ENCODE data around the gene AK9.
A peak's percentile ranks its signal among the peaks of the same experiment; 100 is the strongest.
"Not testable (repeated sequence)": the region's sequence is repeated elsewhere in the genome, so short reads cannot be mapped to it uniquely, and the experiment has no call there.

Gene AK9

DNA sequence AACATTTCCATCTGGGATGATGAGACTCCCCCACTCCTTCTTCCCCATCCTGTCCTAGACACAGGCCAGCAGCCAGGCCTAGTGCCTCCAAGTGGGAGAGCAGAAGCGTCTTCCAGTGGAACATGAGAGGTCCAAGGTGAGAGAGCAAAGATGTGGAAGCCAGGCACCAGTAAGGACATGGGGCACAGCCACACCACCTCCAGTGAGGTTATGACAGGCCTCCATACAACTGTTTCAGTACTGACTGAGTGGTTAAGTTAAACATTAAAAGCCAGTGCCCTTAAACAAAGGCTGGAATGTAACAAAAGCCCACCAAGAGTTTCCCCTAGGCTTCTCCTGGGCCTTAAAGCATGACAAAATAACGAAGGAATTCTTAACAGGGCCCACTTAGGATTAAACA lies 213.3 kb downstream of the AK9 start:
- no peak for DNase-seq

DNA sequence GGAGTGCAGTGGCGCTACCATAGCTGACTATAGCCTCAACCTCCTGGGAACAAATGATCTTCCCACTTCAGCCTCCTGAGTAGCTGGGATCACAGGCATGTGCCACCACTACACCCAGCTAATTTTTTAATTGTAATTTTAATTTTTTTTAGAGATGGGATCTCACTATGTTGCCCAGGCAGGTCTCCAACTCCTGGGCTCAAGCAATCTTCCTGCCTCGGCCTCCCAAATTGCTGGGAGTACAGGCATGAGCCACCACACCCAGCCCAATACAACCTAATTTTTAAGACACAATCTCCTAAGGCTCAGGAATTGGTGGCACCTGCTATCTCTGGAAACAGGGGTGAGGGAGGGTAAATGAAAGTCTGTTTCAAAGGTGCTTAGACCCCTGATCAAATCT lies 213.8 kb downstream of the AK9 start:
- no peak for DNase-seq

DNA sequence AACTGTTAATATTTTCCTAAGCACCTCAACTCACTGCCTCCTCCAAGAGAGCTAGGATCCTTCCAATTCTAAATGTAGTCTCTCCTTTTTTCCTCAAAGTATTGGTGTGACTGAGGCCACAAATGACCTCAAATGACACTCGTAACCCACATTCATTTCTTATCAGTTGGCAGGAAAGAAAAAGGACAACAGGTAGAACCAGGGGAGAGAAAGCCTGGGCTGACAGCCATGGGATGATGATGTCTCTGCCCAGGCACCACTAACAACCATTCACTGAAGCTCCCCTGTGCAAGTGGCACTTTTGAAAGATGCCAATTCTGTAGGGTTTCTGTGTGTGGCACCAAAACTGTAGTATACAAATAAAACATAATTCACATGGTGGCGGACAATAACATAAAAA lies 215.4 kb downstream of the AK9 start:
- no peak for DNase-seq

DNA sequence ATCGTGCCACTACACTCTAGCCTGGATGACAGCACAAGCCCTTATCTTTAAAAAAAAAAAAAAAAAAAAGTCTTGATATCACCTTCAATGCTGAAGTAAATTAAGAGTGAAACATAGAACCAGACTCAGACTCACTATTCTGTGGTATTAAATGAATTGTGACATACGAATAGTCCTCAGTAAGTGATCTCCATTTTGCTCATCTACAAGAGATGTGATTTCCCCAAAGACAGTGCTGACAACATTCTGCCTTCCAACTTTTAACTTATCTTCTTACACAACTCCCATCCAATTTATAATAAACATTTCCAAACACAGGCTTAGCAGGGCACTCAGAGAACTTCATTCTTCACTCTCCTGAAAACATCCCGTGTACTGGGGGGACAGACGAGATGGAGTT lies 216.0 kb downstream of the AK9 start:
- DNase-seq, result no peak

DNA sequence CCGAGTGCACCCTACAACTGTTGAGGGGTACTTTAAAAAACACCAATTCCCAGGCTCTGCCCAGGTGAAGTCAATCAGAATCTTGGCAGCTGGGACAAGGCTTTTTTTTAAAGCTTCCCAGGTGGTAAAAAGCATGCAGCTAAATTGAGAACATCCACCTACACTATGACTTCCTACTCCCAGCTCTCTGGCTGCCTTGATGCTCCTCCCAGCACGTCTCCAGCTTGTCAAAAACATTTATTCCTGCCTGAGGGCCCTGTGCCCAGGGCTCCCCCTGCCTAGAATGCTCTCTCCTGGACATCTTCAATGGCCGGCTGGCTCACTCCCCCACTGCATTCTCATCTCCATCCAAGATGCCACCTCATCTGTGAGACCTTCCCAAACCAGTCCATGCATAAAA lies 217.9 kb downstream of the AK9 start:
- no peak for DNase-seq

DNA sequence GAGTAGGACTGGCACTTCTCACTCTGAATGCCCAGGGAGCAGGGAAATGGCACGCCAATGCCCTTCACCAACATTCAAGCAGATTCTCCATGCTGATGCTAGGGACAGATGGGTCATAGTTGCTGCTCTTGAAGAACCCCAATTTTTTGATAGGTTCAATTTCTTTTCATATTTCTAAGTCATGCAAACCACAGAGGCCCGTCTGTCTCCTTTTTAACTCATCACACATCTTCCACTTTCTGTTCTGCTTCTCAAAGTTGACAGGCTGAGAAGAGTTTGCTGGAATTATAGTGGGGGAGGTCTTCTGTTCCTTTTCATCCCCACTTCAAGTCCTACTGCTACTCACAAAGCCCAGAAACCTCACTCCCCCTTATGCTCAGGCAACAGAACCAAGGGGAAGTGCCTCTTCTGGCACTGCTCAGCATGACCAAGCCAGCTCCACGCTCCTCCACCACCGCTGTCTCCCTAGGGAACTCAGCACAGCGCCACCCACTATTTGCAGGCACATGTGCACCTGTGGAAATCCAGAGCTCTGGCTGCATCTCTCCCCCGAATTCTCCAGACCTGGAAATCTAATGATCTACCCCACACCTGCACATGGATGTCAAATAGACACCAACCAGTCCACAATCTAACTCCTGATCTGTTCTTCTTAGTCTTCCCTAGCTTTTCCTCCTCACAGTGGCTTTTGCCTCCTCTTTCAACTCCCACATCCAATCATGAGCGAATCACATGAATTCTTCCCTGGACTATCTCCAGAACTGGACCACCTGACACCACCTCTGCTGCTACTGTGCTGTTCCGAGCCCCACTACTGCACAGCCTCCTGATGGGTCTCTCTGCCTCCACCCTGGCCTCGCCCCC lies 218.6 kb downstream of the AK9 start:
- no peak for DNase-seq

DNA sequence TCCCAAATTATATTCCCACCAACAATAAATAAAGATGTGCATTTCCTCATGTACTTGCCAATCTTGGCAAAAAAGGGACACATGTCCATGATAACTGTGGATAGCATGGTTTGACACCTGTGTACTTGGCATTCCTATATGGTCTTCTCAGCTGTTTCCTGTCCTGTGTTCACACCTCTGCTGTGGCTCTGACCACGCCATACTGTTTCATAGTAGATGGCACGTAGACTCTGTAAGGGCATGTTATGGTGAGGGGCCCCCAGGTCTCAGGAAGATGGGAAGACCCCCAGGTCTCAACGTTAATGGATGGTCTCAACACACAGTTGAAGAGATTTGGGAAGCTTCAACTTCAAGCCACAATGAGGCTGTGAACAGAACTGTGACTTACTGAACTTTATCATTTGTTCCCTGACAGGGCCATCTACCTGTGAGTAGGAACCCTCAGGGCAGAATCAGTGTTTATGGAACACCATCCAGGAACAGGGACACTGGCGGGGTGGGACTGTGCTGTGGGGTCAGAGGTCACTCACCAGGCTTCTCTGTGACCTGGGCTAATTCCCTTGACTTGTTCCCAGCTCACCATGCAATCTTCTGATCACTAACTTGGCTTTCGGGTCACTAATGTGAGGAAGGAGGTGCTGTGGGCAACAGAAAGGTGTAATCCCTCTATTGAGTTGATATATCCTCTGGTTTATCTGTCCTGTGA lies 219.7 kb downstream of the AK9 start:
- DNase-seq, result no peak

DNA sequence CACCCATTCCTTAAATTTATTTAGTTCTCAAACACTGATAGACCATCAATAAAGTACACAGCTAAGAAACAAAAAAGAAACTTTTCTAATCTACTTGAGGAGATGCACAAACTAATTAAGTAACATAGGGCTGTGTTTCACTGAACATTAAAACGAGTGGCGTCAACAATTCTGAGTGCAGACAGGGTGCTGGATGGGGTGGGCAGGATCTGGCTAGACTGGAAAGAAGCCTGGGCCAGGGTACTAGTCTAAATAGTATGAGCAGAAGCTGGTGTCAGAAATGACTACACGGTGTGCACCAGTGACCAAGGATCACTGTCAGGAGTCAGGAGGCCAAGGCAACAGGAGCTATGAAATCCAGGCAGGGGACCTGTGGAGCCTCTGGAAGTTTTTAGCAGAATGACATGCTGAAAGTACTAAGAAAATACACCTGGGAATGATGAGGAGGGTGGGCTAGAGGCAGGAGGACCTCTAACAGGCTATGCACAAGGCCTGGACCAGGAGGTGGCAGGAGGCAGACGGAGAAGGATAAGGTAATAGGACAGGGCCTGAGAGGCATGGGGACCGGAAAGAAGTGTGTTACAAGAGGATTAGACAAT lies 221.3 kb downstream of the AK9 start:
- DNase-seq, result no peak

DNA sequence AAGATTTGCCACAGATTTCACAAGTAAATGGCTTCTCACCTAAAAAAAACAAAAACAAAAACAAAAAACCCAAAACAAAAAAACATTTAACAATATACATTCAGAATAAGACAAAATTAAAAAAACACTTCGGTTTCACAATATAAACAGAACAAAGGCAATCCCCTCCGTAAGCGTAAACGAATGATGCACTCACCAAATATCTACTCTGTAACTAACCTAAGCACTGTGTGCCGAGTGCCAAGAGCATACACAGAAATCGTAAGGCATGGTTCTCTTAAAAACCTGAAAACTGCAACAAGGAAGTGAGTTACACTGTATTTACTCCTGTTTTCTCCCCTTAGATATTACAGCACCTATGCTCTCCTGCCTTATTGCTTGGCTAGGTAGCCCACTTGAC lies 223.3 kb downstream of the AK9 start:
- no peak for DNase-seq

DNA sequence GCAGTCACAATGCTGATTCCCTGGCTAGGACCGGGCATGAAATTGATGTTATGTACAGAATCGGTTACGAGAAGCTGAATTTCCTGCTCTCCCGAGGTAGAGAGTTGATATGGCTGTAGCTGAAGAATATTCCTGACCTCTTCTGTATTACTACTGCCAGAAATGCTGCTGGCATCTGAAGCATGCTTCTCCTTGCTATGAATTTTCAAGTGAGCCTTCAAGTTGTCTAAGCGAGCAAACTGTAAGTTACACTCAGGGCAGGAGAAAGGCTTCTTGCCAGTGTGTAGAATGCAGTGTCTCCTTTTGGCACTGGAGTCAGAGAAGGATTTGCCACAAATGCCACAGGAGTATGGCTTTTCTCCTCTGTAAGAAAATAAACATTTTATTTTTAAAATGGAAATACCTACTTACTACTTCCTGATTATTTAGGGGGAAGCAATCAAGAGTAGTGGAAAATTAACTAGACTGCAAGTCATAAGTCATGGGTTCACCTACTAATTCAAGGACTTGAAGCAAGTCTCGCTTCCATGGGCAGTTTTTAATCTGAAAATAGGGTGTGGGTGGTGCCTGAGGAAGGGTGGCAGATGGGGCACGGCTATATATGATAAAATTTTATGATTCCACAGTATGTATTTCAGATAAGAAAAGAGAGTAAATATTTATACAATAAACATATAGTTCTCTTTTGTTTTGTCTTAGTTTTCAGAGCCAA lies 224.6 kb downstream of the AK9 start:
- DNase-seq, result no peak

DNA sequence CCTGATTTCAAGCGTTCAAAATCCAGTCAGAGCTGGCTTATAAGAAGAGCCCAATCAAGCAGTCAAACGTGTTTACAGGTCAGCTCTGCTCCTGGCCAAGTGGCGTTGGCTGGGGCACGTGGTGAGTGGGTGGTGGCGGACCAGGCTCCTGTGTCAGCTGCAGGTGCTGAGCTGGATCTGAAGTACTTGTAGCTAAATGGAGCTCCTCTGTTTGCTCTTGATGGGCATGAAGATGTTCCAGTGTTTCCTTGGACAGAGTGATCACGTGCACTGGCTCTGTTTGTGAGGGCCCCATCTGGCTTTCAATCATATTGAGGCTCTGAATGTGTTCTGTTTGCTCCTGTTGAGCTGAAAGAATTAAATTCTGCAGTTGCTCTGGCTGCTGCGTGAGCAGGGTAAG lies 225.2 kb downstream of the AK9 start:
- DNase-seq, result no peak

DNA sequence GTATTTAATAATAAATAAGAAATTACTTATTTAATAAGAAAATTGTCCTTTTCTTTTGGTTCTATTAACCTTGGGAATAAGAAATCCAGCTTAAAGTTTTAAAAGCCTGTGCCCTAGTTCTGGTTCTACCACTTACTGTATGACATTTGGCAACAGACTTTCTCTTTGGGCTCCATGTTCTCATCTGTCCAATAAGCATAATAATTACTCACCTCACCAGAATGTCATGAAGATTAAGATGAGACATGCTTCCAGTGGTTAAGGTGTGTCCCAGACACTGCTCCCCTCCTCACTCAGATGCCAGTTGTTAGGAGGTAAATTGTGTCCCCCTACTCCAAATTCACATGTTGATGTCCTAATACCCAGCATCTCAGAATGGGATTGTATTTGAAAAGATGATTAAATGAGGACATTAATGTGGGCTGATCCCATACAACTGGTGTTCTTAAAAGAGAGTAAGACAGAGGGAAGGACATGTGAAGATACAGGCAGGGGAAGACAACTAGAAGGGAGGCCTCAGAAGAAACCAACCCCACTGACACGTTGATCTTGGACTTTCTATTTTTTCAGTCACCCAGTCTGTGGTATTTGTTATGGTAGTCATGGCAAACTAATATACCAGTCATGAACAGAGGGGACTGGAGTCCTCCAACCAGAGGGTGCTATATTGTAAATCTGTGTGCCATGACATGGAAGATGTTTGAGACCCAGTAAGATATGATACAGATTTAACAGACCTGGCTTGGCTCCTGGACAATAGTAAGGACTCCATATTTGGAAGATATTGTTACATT lies 229.1 kb downstream of the AK9 start:
- DNase-seq, result no peak

DNA sequence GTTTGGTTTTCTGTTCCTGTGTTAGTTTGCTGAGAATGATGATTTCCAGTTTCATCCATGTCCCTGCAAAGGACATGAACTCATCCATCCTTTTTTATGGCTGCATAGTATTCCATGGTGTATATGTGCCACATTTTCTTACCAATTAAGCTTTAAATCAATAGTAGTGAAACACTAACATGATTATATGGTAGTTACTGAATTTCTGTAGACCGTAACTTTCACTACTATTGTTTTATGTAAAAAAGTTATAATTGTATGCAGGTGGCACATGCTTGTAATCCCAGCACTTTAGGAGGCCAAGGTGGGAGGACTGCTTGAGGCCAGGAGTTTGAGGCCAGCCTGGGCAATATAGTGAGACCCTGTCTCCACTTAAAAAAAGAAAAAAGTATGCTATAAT lies 229.8 kb downstream of the AK9 start:
- not testable (repeated sequence) for DNase-seq

DNA sequence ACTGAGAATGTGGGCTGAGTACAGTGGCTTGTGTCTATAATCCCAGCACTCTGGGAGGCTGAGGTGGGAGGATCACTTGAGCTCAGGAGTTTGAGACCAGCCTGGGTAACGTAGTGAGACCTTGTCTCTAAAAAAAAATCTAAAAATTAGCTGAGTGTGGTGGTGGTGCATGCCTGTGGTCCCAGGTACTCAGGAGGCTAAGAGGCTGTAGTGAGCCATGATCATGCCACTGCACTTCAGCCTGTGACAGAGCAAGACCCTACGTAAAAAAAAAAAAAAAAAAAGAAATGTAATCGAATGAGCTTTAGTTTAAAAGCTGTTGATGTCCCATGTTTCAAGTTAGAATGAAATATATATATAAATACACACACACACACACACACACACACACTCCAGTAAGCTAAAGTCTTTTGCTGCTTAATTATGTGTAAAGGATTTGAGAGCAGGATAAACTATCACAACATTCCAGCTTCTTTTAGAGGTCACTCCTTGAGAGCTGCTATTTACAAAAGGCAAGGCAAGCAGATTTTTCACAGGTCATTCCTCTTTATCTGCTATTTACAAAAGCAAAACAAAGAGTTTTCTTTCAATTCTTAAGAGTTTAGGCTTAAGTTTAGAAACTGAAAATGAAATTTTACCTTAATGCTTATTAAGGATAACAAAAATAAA lies 230.7 kb downstream of the AK9 start:
- DNase-seq, result no peak

DNA sequence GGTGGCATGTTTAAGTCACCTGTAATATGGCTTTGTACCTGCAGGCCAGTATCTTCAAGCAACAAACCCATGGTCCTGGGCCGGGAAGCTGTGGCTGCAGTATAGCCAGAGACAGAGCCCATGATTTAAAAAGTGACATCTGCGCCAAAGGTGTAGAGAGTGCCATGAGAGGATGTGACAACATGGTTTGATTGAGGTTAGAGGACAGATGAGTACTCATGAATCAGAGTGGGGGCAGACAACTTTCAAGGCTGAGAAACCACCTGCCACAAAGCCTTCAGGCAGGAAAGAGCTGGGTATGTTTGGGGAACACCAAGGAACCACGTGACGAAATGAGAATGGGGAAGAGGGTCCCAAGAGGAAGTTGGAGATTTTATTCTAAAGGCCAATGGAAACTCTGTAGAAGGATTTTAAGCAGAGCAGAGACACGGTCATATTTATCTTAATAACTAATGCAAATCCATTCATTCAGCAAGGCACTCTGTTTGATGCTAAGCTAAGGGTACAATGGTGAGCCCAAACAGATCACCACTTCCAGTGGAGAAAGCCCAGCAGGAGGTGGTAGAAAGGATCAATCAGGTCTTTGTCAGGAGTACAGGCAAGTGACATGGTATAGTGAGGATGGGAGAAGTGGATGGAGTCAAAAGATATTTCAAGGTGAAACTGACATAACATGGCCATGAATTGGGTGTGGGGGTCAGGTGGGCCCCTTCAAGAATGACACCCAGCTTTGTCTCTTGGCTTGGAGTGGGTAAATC lies 232.0 kb downstream of the AK9 start:
- DNase-seq, result peak; percentile 54

DNA sequence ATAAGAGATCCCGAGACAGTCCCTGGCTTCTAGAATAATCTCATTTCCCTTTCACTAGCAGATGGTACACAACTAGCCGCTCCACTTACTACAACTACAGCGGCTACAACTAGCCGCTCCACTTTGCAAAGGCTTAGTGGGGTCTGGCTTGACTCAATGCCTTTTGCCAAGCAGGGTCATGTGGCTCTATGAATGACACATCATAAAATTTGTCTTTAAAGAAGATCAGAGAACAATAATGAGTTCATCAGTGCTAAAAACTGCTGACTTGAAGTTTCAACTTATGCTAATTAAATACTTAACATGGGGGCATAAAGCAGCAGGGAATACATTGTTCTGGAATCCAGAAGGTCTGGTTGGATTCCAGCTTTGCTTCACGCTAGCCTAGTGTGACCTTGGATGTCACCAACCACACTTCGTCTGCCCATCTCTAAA lies 233.4 kb downstream of the AK9 start:
- DNase-seq, result no peak

DNA sequence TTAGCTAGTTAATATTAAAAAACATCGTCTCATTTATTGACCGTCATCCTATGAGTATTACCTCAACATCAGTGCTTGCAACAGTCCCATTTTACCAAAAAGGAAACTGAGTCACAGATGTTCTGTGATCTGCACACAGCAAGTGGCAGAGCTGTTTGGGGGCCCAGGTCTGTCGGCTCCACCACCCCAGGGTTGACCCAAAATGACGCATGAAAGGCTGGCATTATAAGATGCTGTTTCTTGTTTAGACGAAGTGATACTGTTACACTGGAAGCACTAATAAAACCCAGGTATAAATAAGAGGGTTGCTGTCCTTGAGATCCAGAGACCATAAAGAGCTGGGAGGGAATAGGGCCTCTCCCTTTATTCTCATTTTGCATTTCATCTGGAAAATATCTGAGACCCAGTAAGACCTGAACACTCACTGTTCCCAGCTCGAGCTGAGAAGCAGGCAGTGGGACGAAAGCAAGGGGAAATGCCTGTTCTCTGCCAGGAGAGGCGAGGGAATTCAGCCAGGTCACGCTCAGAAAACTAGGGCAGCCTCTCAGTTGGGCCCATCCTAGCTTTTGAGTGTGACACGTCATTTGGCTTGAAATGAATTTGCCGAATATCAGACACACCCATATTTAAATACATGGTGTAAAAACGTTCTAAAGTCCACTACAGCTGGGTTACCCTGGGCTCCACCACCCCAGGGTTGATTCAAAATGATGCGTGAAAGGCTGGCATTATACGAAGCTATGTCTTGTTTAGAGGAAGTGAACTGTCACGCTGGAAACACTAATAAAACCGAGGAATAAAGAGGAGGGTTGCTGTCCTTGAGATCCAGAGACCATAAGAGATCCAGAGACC lies 234.1 kb downstream of the AK9 start:
- DNase-seq, result no peak

DNA sequence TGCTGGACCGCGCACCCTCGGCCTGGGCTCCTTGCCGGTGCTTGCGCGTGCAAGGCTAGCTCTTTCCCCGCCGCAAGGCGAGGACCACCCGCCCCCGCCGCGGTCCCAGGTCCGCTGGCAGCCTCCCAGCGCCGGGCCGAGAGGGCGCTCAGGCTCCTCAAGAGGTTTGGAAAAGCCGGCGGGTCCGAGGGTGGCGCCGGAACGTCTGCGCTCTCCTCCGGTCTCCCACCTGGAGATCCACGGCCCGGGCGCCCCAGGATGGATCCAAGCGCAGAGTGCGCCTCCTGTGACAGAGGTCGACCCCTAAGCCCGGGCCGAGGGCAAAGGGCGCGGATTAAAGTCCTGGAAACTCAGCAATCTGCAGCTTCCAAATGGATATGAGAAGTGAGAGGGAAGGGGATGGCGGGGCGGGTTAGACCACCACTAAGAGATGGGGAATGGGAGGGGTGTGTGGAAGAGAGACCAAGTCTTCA lies 234.9 kb downstream of the AK9 start:
- DNase-seq, result no peak

DNA sequence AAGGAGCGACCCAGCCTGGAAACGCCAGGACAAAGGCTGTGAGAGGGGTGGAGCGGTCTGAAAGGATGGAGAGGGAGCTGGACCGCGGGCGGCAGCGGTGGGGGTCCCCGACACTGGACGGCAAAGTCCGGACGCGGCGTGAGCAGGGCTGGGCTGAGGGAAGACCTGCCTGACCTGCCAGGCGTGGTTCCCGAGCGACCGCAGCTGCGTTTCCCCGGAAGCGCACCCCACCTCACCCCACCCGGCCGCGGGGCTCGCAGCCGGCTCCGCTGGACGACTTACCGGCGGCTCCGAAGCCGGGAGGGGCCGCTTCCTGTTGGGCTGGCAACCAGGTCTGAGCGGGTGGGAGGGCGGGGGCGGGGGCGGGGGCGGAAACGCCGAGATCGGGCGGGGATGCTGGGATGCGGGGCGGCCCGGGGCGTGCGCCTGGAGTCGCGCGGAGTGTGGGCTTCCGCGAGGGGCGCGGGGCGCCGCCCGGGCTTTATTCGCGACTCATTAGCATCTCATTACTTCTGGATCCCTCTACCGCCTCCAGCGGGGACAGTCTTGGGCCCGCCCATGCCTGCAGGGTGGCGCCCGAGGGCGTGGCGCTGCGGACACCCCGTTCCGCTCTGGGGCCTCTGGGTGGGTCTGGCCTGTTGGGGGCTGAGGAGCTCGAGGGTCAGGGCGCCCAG lies 235.4 kb downstream of the AK9 start, which contains the start of gene MICAL1:
Gene MICAL1 (minus strand): TSS at position 336 of the 674 bp plus-strand sequence. CDS start 1,576 bp downstream, outside the sequence.
- DNase-seq, result peak; percentile 75
